H9 (cell line): ENCODE measurements around the gene SMAD6. TPM values are rescaled to one million over a fixed set of nuclear protein-coding genes. Genes with fewer than 3 reads are reported as not detected.

Source experiments
- DNase-seq: peaks from one replicate; pipeline ENCODE4 v3.0.0-alpha.2; 2017
- H2AFZ ChIP-seq: one replicate; pipeline ENCODE4 v1.6.1; 2013; ENCODE audit warnings: mild to moderate bottlenecking, low read length, control low read depth, moderate library complexity
- H2AK5ac ChIP-seq: 2 replicates; pipeline ENCODE4 v1.6.1; 2013; ENCODE audit warnings: low read length, control low read depth, mixed read lengths; ENCODE audit not compliant: insufficient read length
- H2BK120ac ChIP-seq: one replicate; pipeline ENCODE4 v1.6.1; 2013; ENCODE audit warnings: low read depth, mild to moderate bottlenecking, low read length, control low read depth, inconsistent platforms; ENCODE audit not compliant: poor library complexity, severe bottlenecking
- H2BK12ac ChIP-seq: 2 replicates; pipeline ENCODE4 v1.6.1; 2013; ENCODE audit warnings: low read length, control low read depth, mixed read lengths, low read depth; ENCODE audit not compliant: insufficient read length
- H2BK15ac ChIP-seq: 2 replicates; pipeline ENCODE4 v1.6.1; 2013; ENCODE audit warnings: low read depth, low read length, control low read depth
- H2BK20ac ChIP-seq: one replicate; pipeline ENCODE4 v1.6.1; 2013; ENCODE audit warnings: low read depth, mild to moderate bottlenecking, low read length, control low read depth, inconsistent platforms; ENCODE audit not compliant: poor library complexity, severe bottlenecking
- H2BK5ac ChIP-seq: 2 replicates; pipeline ENCODE4 v1.6.1; 2013; ENCODE audit warnings: low read length, control low read depth, mixed read lengths; ENCODE audit not compliant: insufficient read length
- H3K14ac ChIP-seq: 2 replicates; pipeline ENCODE4 v1.6.1; 2013; ENCODE audit warnings: low read length, control low read depth; ENCODE audit not compliant: insufficient read depth
- H3K18ac ChIP-seq: 2 replicates; pipeline ENCODE4 v1.6.1; 2013; ENCODE audit warnings: low read depth, mild to moderate bottlenecking, mixed read lengths, low read length, control low read depth; ENCODE audit not compliant: insufficient read length
- H3K23ac ChIP-seq: 2 replicates; pipeline ENCODE4 v1.6.1; 2013; ENCODE audit warnings: low read length, control low read depth, mixed read lengths, low read depth; ENCODE audit not compliant: insufficient read length
- H3K23me2 ChIP-seq: 2 replicates; pipeline ENCODE4 v1.6.1; 2013; ENCODE audit warnings: low read depth, mild to moderate bottlenecking, mixed read lengths, low read length, control low read depth; ENCODE audit not compliant: insufficient read length, poor library complexity, severe bottlenecking
- H3K27ac ChIP-seq: 2 replicates; pipeline ENCODE4 v1.5.1; 2013; ENCODE audit warnings: low read length, control low read depth, mixed read lengths, low read depth; ENCODE audit not compliant: insufficient read length
- H3K27me3 ChIP-seq: 2 replicates; pipeline ENCODE4 v1.6.1; 2013; ENCODE audit warnings: low read length, control low read depth, inconsistent platforms; ENCODE audit not compliant: insufficient read depth
- H3K4ac ChIP-seq: 2 replicates; pipeline ENCODE4 v1.6.1; 2013; ENCODE audit warnings: low read depth, mild to moderate bottlenecking, control low read depth, inconsistent platforms, low read length, moderate library complexity
- H3K4me1 ChIP-seq: 2 replicates; pipeline ENCODE4 v1.6.1; 2013; ENCODE audit warnings: low read length, control low read depth, inconsistent platforms; ENCODE audit not compliant: insufficient read depth
- H3K4me2 ChIP-seq: 2 replicates; pipeline ENCODE4 v1.6.1; 2013; ENCODE audit warnings: low read length, control low read depth, mixed read lengths; ENCODE audit not compliant: insufficient read length, insufficient read depth
- H3K56ac ChIP-seq: 2 replicates; pipeline ENCODE4 v1.6.1; 2013; ENCODE audit warnings: low read depth, mild to moderate bottlenecking, mixed read lengths, low read length, control low read depth; ENCODE audit not compliant: insufficient read length
- H3K79me1 ChIP-seq: 2 replicates; pipeline ENCODE4 v1.6.1; 2013; ENCODE audit warnings: low read depth, mild to moderate bottlenecking, moderate library complexity, low read length, control low read depth, inconsistent platforms; ENCODE audit not compliant: insufficient read depth, poor library complexity, severe bottlenecking
- H3K79me2 ChIP-seq: 2 replicates; pipeline ENCODE4 v1.6.1; 2013; ENCODE audit warnings: low read length, control low read depth, inconsistent platforms; ENCODE audit not compliant: insufficient read depth
- H3K9ac ChIP-seq: 2 replicates; pipeline ENCODE4 v1.6.1; 2013; ENCODE audit warnings: low read length, control low read depth, mixed read lengths; ENCODE audit not compliant: insufficient read length; ENCODE audit errors: extremely low read depth
- H3K9me3 ChIP-seq: one replicate; pipeline ENCODE4 v1.6.1; 2013; ENCODE audit warnings: low read depth, low read length, inconsistent platforms; ENCODE audit not compliant: control insufficient read depth
- H3T11ph ChIP-seq: one replicate; pipeline ENCODE4 v1.6.1; 2013; ENCODE audit warnings: mild to moderate bottlenecking, low read length, control low read depth, inconsistent platforms
- H4K20me1 ChIP-seq: one replicate; pipeline ENCODE4 v1.6.1; 2013; ENCODE audit not compliant: control insufficient read depth, insufficient read length, insufficient read depth
- H4K5ac ChIP-seq: 2 replicates; pipeline ENCODE4 v1.6.1; 2013; ENCODE audit warnings: low read depth, mild to moderate bottlenecking, mixed read lengths, low read length, control low read depth; ENCODE audit not compliant: insufficient read length
- H4K8ac ChIP-seq: replicated peaks from 2 replicates; pipeline ENCODE4 v1.6.1; 2013; ENCODE audit warnings: low read length, control low read depth, mixed read lengths, low read depth; ENCODE audit not compliant: insufficient read length
- H4K91ac ChIP-seq: 2 replicates; pipeline ENCODE4 v1.6.1; 2013; ENCODE audit warnings: low read depth, mild to moderate bottlenecking, moderate library complexity, mixed read lengths, low read length, control low read depth; ENCODE audit not compliant: insufficient read length
- H3K27ac Mint-ChIP-seq, 3 experiments: 2 replicates in 2 of 3; 3 replicates in 1 of 3; pipeline ENCODE4 v1.8.0; 2020 to 2021; ENCODE audit warnings: mixed read lengths in 3 of 3, mild to moderate bottlenecking in 1 of 3, moderate library complexity in 1 of 3
- H3K27me3 Mint-ChIP-seq: 2 replicates; pipeline ENCODE4 v1.8.0; 2021; ENCODE audit warnings: low read depth, mild to moderate bottlenecking, moderate library complexity, mixed read lengths
- H3K36me3 Mint-ChIP-seq, 3 experiments: 2 replicates in 2 of 3; 3 replicates in 1 of 3; pipeline ENCODE4 v1.8.0; 2020 to 2021; ENCODE audit warnings: low read depth in 3 of 3, mixed read lengths in 3 of 3; ENCODE audit not compliant: insufficient read depth in 1 of 3
- H3K4me1 Mint-ChIP-seq, 2 experiments: 2 replicates each; pipeline ENCODE4 v1.8.0; 2020; ENCODE audit warnings: mixed read lengths in 2 of 2
- H3K4me3 Mint-ChIP-seq, 2 experiments: 2 replicates in 1 of 2; 3 replicates in 1 of 2; pipeline ENCODE4 v1.8.0; 2020 to 2021; ENCODE audit warnings: mild to moderate bottlenecking in 2 of 2, mixed read lengths in 2 of 2, moderate library complexity in 1 of 2
- H3K9me3 Mint-ChIP-seq, 2 experiments: 2 replicates in 1 of 2; 3 replicates in 1 of 2; pipeline ENCODE4 v1.8.0; 2020; ENCODE audit warnings: mild to moderate bottlenecking in 2 of 2, mixed read lengths in 2 of 2, moderate library complexity in 1 of 2
- WGBS: extraction: QIAGEN DNeasy Blood & Tissue Kit; methylation state at CpG from one replicate; pipeline ENCODE4 v1.1.7; 2013; ENCODE audit warnings: missing lambda C conversion rate, low lambda C conversion rate, mixed read lengths; ENCODE audit not compliant: insufficient read length; ENCODE audit errors: extremely low coverage; 5-methylcytosine and 5-hydroxymethylcytosine counted together
- total RNA-seq: library from RNA; stranded (reverse); gene quantifications from 2 replicates; pipeline ENCODE4 v1.2.1, GENCODE V29; 2021
- TF ChIP-seq, protein P1 (sequence below): fragments of 200-600 bp; sonication (generic); conservative IDR thresholded peaks from 3 replicates; pipeline ENCODE4 v1.8.0; 2021; ENCODE audit warnings: antibody characterized with exemption, mild to moderate bottlenecking

SMAD6 gene
- total RNA-seq, 1 experiment from 2014 or later = 6.0 TPM

DNA sequence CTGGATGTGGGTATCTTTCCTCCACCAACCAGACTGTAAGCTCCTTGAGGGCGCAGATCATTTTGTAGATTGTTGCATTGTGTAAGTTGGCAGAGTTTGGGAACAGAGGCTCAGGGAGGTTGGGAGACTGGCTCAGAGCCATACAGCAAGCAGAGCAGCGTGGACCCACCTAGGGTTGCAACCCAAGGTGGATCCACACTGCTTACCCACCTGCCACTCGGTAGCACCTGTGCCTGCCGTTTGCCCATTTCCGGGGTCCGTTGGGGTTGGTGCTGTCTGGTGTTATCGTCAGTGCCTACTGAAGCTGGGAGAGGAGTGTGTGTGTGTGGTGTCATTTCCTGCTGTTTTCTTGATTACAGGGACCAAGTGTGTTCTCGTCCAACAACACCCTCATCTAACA is 19.0 kb downstream of the SMAD6 start:
- no peak overlapping the region for H3K27ac ChIP-seq
- peaks cover 0 to 24% (median 4%) of the 10 kb centered on the region in 3 experiments; a peak in 6 of 7 replicates for H3K36me3 Mint-ChIP-seq
- no peak overlapping the region for H3K18ac ChIP-seq

More for the DNA sequence above, 19.0 kb downstream of the SMAD6 start:
- H4K91ac ChIP-seq = no peak overlapping the region
- H3K4me1 ChIP-seq = no peaks in the 10 kb centered on the region
- no peak overlapping the region for H4K8ac ChIP-seq
- no peak overlapping the region for H2BK5ac ChIP-seq
- no peak overlapping the region for H2BK12ac ChIP-seq
- no peaks in the 10 kb centered on the region for H3K23me2 ChIP-seq
- H2BK20ac ChIP-seq = no peak overlapping the region
- no peaks in the 10 kb centered on the region for H3K9me3 ChIP-seq
- H2BK120ac ChIP-seq = no peak overlapping the region
- H3K9me3 Mint-ChIP-seq = no peaks in the 10 kb centered on the region
- H2AFZ ChIP-seq = no peak overlapping the region
- peak overlapping the region in 1 of 3 experiments; percentile 49; a peak in 1 of 7 replicates for H3K27ac Mint-ChIP-seq
- no peaks in the 10 kb centered on the region for H3K27me3 ChIP-seq
- no peak overlapping the region for H4K5ac ChIP-seq
- no peak overlapping the region for H3K56ac ChIP-seq
- no peak overlapping the region for H3K4me2 ChIP-seq
- no peak overlapping the region for H3K4ac ChIP-seq
- no peak overlapping the region for H3K23ac ChIP-seq
- no peak overlapping the region for H3T11ph ChIP-seq
- no peaks in the 10 kb centered on the region for H3K79me1 ChIP-seq
- no peaks in the 10 kb centered on the region for H3K27me3 Mint-ChIP-seq
- no peak overlapping the region for H3K4me3 Mint-ChIP-seq
- H3K79me2 ChIP-seq = no peaks in the 10 kb centered on the region
- H4K20me1 ChIP-seq = no peaks in the 10 kb centered on the region
- no peak overlapping the region for H2BK15ac ChIP-seq
- no peak overlapping the region for H2AK5ac ChIP-seq
- WGBS = no CpG with 5 or more reads among the region's 8 CpGs
- TF ChIP-seq, protein P1, sequence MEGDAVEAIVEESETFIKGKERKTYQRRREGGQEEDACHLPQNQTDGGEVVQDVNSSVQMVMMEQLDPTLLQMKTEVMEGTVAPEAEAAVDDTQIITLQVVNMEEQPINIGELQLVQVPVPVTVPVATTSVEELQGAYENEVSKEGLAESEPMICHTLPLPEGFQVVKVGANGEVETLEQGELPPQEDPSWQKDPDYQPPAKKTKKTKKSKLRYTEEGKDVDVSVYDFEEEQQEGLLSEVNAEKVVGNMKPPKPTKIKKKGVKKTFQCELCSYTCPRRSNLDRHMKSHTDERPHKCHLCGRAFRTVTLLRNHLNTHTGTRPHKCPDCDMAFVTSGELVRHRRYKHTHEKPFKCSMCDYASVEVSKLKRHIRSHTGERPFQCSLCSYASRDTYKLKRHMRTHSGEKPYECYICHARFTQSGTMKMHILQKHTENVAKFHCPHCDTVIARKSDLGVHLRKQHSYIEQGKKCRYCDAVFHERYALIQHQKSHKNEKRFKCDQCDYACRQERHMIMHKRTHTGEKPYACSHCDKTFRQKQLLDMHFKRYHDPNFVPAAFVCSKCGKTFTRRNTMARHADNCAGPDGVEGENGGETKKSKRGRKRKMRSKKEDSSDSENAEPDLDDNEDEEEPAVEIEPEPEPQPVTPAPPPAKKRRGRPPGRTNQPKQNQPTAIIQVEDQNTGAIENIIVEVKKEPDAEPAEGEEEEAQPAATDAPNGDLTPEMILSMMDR = no peak
- peaks cover 28 to 32% of the 10 kb centered on the region in 2 experiments for H3K4me1 Mint-ChIP-seq
- no peak overlapping the region for H3K9ac ChIP-seq
- DNase-seq = no peak
- H3K14ac ChIP-seq = no peak overlapping the region
